Measurements from ENCODE around the gene LDB3. TPM values are rescaled to one million over a fixed set of nuclear protein-coding genes. Genes with fewer than 3 reads are reported as not detected.

LDB3 gene
- total RNA-seq, 1 experiment from 2014 or later, result 8.3 TPM

DNA sequence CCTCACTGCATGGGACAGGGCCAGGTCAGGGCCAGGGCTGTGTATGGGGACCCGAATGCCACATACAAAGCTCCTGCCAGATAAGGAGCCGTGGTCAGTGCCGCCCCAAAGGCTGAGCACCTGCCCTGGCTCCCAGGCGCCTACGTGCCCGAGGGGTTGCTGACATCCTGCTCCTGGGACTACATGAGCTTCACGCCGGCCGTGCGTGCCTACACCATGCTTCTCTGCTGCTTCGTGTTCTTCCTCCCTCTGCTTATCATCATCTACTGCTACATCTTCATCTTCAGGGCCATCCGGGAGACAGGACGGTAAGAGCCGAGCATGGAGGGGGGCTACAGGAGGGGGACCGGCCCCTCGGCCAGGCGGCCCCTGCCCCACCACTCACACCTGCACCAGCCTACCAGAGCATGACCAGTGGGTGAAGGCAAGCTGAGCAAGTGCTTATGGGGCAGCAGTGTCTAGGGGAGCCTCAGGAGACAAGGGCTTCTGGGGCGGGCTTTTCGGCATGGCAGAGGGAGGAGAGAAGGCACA is 9.1 kb upstream of the LDB3 start:
- Histone ChIP-seq H4K20me1 (ENCODE audit: insufficient read depth, low read depth, low read length) (no peaks in the 10 kb centered on the region), H3K79me2 (ENCODE audit: low read length) (no peaks in the 10 kb centered on the region), H3K4me1 (ENCODE audit: low read length) (no peaks in the 10 kb centered on the region), H3K9me3 (ENCODE audit: low read length) (no peaks in the 10 kb centered on the region), H2AFZ (ENCODE audit: low read length) (no peak overlapping the region), H3K4me2 (ENCODE audit: low read depth, low read length, poor library complexity, severe bottlenecking) (no peak overlapping the region), H3K36me3 (ENCODE audit: insufficient read depth, low read length) (no peaks in the 10 kb centered on the region), H3K27ac (ENCODE audit: low read length) (no peak overlapping the region), H3K27me3 (ENCODE audit: low read length) (no peaks in the 10 kb centered on the region), H3K9me2 (replicated peaks; ENCODE audit: insufficient read depth, low read length) (no peaks in the 10 kb centered on the region), H3K4me3 (ENCODE audit: low read length) (no peak overlapping the region), H3K9ac (ENCODE audit: low read length) (no peak overlapping the region)
- no peak for DNase-seq

DNA sequence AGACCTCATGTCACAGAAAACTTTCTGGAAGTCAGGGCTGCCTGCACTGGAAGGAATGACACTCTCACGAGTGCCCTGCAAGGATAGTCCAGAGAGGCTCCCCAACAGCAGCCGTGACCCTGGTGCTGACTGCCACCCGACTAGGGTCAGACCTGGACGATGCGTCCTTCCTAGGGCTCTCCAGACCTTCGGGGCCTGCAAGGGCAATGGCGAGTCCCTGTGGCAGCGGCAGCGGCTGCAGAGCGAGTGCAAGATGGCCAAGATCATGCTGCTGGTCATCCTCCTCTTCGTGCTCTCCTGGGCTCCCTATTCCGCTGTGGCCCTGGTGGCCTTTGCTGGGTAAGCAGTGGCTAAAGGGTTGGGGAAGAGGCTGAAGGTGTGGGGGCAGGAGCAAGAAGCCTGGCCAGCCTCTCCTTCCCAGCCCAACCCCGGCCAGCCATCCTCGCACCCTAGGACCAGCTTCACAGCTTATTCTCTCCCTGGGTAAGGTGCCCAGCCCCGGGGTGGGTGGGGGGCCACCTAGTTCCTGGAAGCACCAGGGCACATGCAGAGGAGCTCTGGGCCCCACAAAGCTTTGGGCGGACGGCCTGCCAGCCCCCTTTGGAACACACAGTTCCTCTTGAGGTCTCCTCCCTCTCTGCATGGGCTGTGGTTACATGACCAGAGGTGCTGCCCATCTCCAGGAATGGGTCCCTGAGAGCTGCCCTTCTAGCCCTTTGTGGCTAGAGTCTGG is 8.4 kb upstream of the LDB3 start:
- H3K4me1 ChIP-seq (ENCODE audit: low read length), result no peaks in the 10 kb centered on the region
- H2AFZ ChIP-seq (ENCODE audit: low read length), result no peak overlapping the region
- no peaks in the 10 kb centered on the region for H4K20me1 ChIP-seq (ENCODE audit: insufficient read depth, low read depth, low read length)
- no peak overlapping the region for H3K4me3 ChIP-seq (ENCODE audit: low read length)
- H3K79me2 ChIP-seq (ENCODE audit: low read length), result no peaks in the 10 kb centered on the region
- H3K9ac ChIP-seq (ENCODE audit: low read length), result no peak overlapping the region
- no peaks in the 10 kb centered on the region for H3K9me2 ChIP-seq (replicated peaks; ENCODE audit: insufficient read depth, low read length)
- H3K27ac ChIP-seq (ENCODE audit: low read length), result no peak overlapping the region
- DNase-seq, result no peak
- no peak overlapping the region for H3K4me2 ChIP-seq (ENCODE audit: low read depth, low read length, poor library complexity, severe bottlenecking)
- no peaks in the 10 kb centered on the region for H3K9me3 ChIP-seq (ENCODE audit: low read length)
- H3K27me3 ChIP-seq (ENCODE audit: low read length), result no peaks in the 10 kb centered on the region
- no peaks in the 10 kb centered on the region for H3K36me3 ChIP-seq (ENCODE audit: insufficient read depth, low read length)

DNA sequence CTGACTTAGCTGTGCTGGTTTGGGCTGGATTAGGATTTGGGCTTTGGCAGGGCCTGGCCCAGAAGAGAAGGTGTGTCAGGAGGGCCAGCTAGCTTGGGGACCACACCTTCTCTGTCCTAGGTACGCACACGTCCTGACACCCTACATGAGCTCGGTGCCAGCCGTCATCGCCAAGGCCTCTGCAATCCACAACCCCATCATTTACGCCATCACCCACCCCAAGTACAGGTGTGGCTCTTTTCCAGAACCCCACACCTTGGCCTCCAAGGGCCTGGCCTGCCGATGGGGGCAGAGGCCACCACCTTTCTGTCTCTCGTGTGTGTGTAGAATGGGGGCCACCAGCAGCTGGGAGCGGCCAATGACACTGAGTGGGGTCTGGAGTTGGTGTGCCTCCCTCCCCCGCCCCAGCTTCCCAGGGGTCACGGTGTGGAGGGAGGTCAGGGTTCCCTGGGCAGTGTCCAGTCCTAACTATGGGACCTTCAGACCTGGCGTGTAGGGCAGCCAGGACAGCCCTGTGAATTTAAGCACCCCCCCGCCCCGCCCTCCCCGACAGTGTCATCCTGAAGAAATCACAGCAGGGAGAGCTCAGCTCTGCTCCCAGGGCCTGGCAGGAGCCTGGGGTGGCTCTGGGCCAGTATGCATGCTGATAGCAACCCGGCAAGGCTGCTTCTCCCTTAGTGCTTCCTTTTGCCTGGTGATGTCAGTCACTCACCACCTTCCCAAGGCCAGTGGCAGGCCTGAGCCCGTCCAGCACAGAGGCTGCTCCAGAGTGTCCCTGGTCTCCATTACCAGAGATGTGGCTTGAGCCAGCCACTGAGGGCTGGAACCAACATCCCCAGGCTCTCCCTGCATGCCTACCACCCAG is 6.9 kb upstream of the LDB3 start:
- Histone ChIP-seq H3K4me1 (ENCODE audit: low read length) (peaks cover 9% of the 10 kb centered on the region), H3K9me2 (replicated peaks; ENCODE audit: insufficient read depth, low read length) (no peaks in the 10 kb centered on the region), H3K9me3 (ENCODE audit: low read length) (no peaks in the 10 kb centered on the region), H4K20me1 (ENCODE audit: insufficient read depth, low read depth, low read length) (no peaks in the 10 kb centered on the region), H2AFZ (ENCODE audit: low read length) (no peak overlapping the region), H3K36me3 (ENCODE audit: insufficient read depth, low read length) (no peaks in the 10 kb centered on the region), H3K27me3 (ENCODE audit: low read length) (no peaks in the 10 kb centered on the region), H3K4me2 (ENCODE audit: low read depth, low read length, poor library complexity, severe bottlenecking) (no peak overlapping the region), H3K27ac (ENCODE audit: low read length) (no peak overlapping the region), H3K79me2 (ENCODE audit: low read length) (no peaks in the 10 kb centered on the region), H3K9ac (ENCODE audit: low read length) (no peak overlapping the region), H3K4me3 (ENCODE audit: low read length) (no peak overlapping the region)
- no peak for DNase-seq

DNA sequence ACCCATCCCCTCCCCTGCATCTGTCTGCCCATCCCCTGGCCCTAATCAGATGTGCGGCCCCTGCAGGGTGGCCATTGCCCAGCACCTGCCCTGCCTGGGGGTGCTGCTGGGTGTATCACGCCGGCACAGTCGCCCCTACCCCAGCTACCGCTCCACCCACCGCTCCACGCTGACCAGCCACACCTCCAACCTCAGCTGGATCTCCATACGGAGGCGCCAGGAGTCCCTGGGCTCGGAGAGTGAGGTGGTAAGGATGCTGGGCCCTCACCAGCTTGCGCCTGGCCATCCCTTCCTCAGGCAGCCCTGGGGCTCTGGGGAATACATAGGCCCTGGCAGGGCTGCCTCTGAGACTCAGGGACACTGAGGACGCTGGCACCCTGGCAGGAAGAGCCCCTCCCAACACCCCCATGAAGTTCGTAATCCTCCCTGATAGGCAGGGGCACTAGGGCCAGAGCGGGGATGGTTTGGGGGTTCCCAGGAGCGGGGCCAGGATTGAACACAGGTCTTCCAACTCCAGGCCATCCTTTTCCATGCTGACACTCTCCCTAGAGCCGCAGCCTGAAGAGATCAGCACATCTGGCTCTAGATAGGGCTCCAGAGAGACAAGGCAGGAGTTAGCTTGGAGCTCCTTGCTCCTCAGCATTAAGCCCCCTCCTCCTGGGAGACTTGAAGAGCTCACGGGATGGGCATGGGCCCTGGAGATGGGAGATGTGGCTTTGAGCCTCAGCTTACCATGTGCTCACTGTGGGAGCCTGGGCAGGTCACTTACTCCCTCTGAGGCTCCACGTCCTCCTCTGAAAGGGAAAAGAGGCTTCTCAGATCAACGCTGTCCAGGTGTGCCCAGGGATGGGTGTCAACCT is 5.9 kb upstream of the LDB3 start:
- H3K4me1 ChIP-seq (ENCODE audit: low read length), result peaks cover 20% of the 10 kb centered on the region
- no peaks in the 10 kb centered on the region for H3K9me2 ChIP-seq (replicated peaks; ENCODE audit: insufficient read depth, low read length)
- H3K4me3 ChIP-seq (ENCODE audit: low read length), result no peak overlapping the region
- no peak overlapping the region for H3K9ac ChIP-seq (ENCODE audit: low read length)
- no peak for DNase-seq
- no peaks in the 10 kb centered on the region for H3K36me3 ChIP-seq (ENCODE audit: insufficient read depth, low read length)
- no peaks in the 10 kb centered on the region for H3K27me3 ChIP-seq (ENCODE audit: low read length)
- no peaks in the 10 kb centered on the region for H4K20me1 ChIP-seq (ENCODE audit: insufficient read depth, low read depth, low read length)
- no peaks in the 10 kb centered on the region for H3K9me3 ChIP-seq (ENCODE audit: low read length)
- no peaks in the 10 kb centered on the region for H3K79me2 ChIP-seq (ENCODE audit: low read length)
- no peak overlapping the region for H3K27ac ChIP-seq (ENCODE audit: low read length)
- no peak overlapping the region for H3K4me2 ChIP-seq (ENCODE audit: low read depth, low read length, poor library complexity, severe bottlenecking)
- no peak overlapping the region for H2AFZ ChIP-seq (ENCODE audit: low read length)

DNA sequence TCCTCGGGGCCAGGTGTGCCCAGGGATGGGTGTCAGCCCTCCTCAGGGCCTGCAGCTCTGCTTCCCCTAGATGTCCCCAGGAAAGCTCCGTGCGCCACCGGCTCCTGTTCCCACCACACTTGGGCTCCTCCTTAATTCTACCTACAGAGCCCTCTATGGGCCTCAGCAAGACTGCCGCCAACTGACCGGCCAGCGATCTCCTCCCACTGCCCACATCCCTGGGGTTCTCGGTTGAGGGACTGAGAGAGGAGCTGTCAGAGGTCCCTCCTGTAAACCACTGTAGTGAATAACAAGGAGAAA is 5.3 kb upstream of the LDB3 start:
- no peaks in the 10 kb centered on the region for H4K20me1 ChIP-seq (ENCODE audit: insufficient read depth, low read depth, low read length)
- no peaks in the 10 kb centered on the region for H3K36me3 ChIP-seq (ENCODE audit: insufficient read depth, low read length)
- no peaks in the 10 kb centered on the region for H3K79me2 ChIP-seq (ENCODE audit: low read length)
- H3K9ac ChIP-seq (ENCODE audit: low read length), result no peak overlapping the region
- H3K4me1 ChIP-seq (ENCODE audit: low read length), result peaks cover 26% of the 10 kb centered on the region
- no peak overlapping the region for H3K27ac ChIP-seq (ENCODE audit: low read length)
- H2AFZ ChIP-seq (ENCODE audit: low read length), result no peak overlapping the region
- no peak overlapping the region for H3K4me2 ChIP-seq (ENCODE audit: low read depth, low read length, poor library complexity, severe bottlenecking)
- no peak overlapping the region for H3K4me3 ChIP-seq (ENCODE audit: low read length)
- no peaks in the 10 kb centered on the region for H3K9me3 ChIP-seq (ENCODE audit: low read length)
- H3K9me2 ChIP-seq (replicated peaks; ENCODE audit: insufficient read depth, low read length), result no peaks in the 10 kb centered on the region
- H3K27me3 ChIP-seq (ENCODE audit: low read length), result no peaks in the 10 kb centered on the region
- DNase-seq, result no peak

DNA sequence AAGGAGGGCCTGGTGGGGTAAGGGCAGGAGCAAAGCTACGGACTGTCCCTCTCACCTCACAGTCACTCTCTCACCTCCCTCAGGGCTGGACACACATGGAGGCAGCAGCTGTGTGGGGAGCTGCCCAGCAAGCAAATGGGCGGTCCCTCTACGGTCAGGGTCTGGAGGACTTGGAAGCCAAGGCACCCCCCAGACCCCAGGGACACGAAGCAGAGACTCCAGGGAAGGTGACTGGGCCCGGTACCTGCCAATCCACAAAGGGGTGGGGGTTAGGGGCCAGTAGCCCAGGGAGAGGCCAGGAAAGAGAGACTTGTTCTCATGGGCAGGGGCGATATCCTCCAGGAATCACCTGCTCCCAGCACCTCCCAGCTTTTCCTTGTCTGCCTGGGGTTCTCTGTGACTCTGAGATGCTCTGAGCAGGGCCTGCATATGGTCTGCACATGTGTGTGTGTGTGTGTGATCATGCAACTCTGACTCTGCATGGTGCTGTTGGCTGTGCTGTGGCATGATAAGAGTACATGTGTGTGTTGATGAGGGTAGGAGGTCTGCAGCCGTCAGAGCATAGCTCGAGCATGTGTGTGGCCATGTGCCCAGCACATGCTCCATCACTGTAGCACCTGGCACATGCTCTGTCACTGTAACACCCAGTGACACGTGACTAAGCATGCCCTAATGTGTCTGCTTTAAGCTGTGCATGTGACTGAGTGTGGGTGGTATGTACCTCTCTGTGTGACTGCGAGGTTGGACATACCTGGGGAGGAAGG is 4.6 kb upstream of the LDB3 start:
- Histone ChIP-seq H3K27me3 (ENCODE audit: low read length) (no peaks in the 10 kb centered on the region), H3K9me2 (replicated peaks; ENCODE audit: insufficient read depth, low read length) (no peaks in the 10 kb centered on the region), H3K36me3 (ENCODE audit: insufficient read depth, low read length) (no peaks in the 10 kb centered on the region), H4K20me1 (ENCODE audit: insufficient read depth, low read depth, low read length) (no peaks in the 10 kb centered on the region), H2AFZ (ENCODE audit: low read length) (no peak overlapping the region), H3K4me3 (ENCODE audit: low read length) (no peak overlapping the region), H3K4me2 (ENCODE audit: low read depth, low read length, poor library complexity, severe bottlenecking) (no peak overlapping the region), H3K9ac (ENCODE audit: low read length) (no peak overlapping the region), H3K4me1 (ENCODE audit: low read length) (peaks cover 33% of the 10 kb centered on the region), H3K79me2 (ENCODE audit: low read length) (no peaks in the 10 kb centered on the region), H3K9me3 (ENCODE audit: low read length) (no peaks in the 10 kb centered on the region), H3K27ac (ENCODE audit: low read length) (no peak overlapping the region)
- DNase-seq, result peak; percentile 42

DNA sequence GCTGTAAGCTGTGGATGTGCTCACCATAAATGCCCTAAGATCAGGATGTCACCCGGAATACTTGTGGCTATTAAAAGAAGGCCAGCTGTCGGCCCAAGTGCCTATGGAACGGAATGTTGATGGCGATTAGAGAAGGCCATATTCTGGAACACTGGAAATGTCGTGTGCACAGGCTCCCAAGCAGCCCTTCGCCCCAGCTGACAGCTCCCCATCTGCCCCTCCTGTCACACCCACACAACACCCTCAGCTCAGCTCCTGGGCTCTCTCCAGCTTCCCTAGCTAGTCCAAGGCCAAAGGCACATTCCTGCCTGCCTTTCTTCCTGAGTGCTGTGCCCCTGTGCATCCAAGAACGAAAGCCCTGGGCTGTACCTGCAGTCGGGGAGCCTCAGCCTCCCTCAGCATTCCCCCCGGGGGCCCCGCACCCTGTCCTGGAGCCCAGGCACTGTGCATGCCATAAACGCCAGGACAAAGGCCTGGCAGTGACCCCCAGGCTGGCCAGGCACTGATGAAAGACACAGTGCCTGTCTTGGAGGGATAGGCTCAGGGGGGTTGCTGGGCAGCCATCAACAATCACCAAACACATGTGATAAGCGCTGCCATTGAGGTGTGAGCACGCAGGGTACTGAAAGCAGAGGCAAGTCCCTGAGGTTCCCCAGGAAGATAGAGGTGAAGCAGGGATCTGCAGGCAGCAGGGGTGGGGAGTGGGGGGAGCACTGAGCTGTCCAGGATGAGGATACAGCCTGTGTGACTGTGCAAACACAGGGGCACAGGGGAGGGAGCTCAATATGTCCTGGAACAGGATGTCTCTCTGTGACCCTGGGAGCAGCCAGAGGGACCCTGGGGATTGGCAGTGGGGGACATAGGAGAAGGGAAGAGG is 3.7 kb upstream of the LDB3 start:
- Histone ChIP-seq H3K4me2 (ENCODE audit: low read depth, low read length, poor library complexity, severe bottlenecking) (no peak overlapping the region), H3K9me3 (ENCODE audit: low read length) (no peaks in the 10 kb centered on the region), H3K27ac (ENCODE audit: low read length) (no peak overlapping the region), H3K9ac (ENCODE audit: low read length) (no peak overlapping the region), H3K4me1 (ENCODE audit: low read length) (peaks cover 41% of the 10 kb centered on the region), H4K20me1 (ENCODE audit: insufficient read depth, low read depth, low read length) (no peaks in the 10 kb centered on the region), H3K4me3 (ENCODE audit: low read length) (no peak overlapping the region), H3K9me2 (replicated peaks; ENCODE audit: insufficient read depth, low read length) (no peaks in the 10 kb centered on the region), H3K27me3 (ENCODE audit: low read length) (no peaks in the 10 kb centered on the region), H3K36me3 (ENCODE audit: insufficient read depth, low read length) (no peaks in the 10 kb centered on the region), H3K79me2 (ENCODE audit: low read length) (no peaks in the 10 kb centered on the region; the same call in 1 of the 2 replicates), H2AFZ (ENCODE audit: low read length) (no peak overlapping the region)
- no peak for DNase-seq
